ENCODE results near the gene ZNF668.

DNA sequence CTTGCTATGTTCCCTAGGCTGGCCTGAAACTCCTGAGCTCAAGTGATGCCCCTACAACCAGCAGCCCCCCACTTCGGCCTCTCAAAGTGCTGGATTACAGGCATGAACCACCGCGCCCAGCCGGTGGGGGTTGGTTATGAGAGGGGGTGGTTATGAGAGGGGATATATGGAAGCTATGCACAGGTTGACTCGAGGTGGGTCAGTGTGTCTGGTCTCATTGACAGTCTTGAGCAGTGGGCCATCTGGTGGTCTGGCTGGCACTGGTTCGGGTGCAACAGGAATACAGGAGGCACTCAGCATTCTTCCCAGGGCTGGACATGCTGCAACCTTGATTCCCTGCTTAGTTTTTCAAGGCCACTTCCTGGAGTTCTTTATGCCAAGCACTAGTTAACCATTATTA, 58.0 kb downstream of the ZNF668 start:
- TF ChIP-seq, protein P1, sequence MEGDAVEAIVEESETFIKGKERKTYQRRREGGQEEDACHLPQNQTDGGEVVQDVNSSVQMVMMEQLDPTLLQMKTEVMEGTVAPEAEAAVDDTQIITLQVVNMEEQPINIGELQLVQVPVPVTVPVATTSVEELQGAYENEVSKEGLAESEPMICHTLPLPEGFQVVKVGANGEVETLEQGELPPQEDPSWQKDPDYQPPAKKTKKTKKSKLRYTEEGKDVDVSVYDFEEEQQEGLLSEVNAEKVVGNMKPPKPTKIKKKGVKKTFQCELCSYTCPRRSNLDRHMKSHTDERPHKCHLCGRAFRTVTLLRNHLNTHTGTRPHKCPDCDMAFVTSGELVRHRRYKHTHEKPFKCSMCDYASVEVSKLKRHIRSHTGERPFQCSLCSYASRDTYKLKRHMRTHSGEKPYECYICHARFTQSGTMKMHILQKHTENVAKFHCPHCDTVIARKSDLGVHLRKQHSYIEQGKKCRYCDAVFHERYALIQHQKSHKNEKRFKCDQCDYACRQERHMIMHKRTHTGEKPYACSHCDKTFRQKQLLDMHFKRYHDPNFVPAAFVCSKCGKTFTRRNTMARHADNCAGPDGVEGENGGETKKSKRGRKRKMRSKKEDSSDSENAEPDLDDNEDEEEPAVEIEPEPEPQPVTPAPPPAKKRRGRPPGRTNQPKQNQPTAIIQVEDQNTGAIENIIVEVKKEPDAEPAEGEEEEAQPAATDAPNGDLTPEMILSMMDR (IDR thresholded peaks at IDR 0.05 in 2 of 3, conservative IDR thresholded peaks at IDR 0.05 in 1 of 3; ENCODE audit: borderline replicate concordance in 1 of 3, insufficient read depth in 1 of 3, low read depth in 2 of 3, low read length in 2 of 3) = peak in 1 of 3 experiments; percentile 10; a peak in 1 of 6 replicates
- TF ChIP-seq ELF1 (IDR thresholded peaks at IDR 0.05; ENCODE audit: borderline replicate concordance, low read depth) = no peak
- no peak for TF ChIP-seq MAX (IDR thresholded peaks at IDR 0.05)
